Activated naive CD8-positive, alpha-beta T cell (primary cell): ENCODE measurements around the gene SERPINB6.
"Not testable (repeated sequence)": the region's sequence is repeated elsewhere in the genome, so short reads cannot be mapped to it uniquely, and the experiment has no call there.

Experiments used
- H3K27ac Mint-ChIP-seq: one replicate; pipeline ENCODE4 v1.8.0; 2021; ENCODE audit warnings: mixed read lengths
- H3K27me3 Mint-ChIP-seq: one replicate; pipeline ENCODE4 v1.8.0; 2021; ENCODE audit warnings: mixed read lengths
- H3K36me3 Mint-ChIP-seq: one replicate; pipeline ENCODE4 v1.8.0; 2021; ENCODE audit warnings: mixed read lengths
- H3K4me1 Mint-ChIP-seq: one replicate; pipeline ENCODE4 v1.8.0; 2021; ENCODE audit warnings: low read depth, mixed read lengths
- H3K4me3 Mint-ChIP-seq: one replicate; pipeline ENCODE4 v1.8.0; 2021; ENCODE audit warnings: mild to moderate bottlenecking, mixed read lengths
- H3K9me3 Mint-ChIP-seq: one replicate; pipeline ENCODE4 v1.8.0; 2021; ENCODE audit warnings: low read depth, mixed read lengths

Gene SERPINB6

GRCh38 chr6:2973676-2974075 lies 2.3 kb upstream of the SERPINB6 start:
- H3K27ac Mint-ChIP-seq: no peak overlapping the region
- no peaks in the 10 kb centered on the region for H3K9me3 Mint-ChIP-seq
- no peaks in the 10 kb centered on the region for H3K27me3 Mint-ChIP-seq
- H3K36me3 Mint-ChIP-seq: no peaks in the 10 kb centered on the region
- peaks cover 23% of the 10 kb centered on the region for H3K4me1 Mint-ChIP-seq
- H3K4me3 Mint-ChIP-seq: no peak overlapping the region

GRCh38 chr6:2973180-2973579 lies 1.8 kb upstream of the SERPINB6 start:
- peaks cover 26% of the 10 kb centered on the region for H3K4me1 Mint-ChIP-seq
- H3K36me3 Mint-ChIP-seq, H3K4me3 Mint-ChIP-seq, H3K27ac Mint-ChIP-seq, H3K9me3 Mint-ChIP-seq, H3K27me3 Mint-ChIP-seq: not testable (repeated sequence)

- not testable (repeated sequence) for H3K9me3 Mint-ChIP-seq, H3K36me3 Mint-ChIP-seq, H3K27me3 Mint-ChIP-seq
- peaks cover 30% of the 10 kb centered on the region for H3K4me1 Mint-ChIP-seq
- peak overlapping the region; percentile 19 for H3K27ac Mint-ChIP-seq
- H3K4me3 Mint-ChIP-seq: peak overlapping the region; percentile 85
Measured at GRCh38 chr6:2972685-2973084, 1.3 kb upstream of the SERPINB6 start.

DNA sequence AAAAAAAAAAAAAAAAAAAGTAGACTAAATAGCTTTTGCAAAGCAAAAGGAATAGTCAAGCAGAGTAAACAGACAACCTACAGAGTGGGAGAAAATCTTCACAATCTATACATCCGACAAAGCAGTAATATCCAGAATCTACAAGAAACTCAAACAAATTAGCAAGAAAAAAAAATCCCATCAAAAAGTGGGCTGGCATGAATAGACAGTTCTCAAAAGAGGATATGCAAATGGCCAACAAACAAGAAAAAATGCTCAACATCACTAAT lies 786 bp upstream of the SERPINB6 start:
- Mint-ChIP-seq H3K4me1 (peaks cover 34% of the 10 kb centered on the region), H3K27ac (peak overlapping the region; percentile 81), H3K4me3 (peak overlapping the region; percentile 85)
- not testable (repeated sequence) for H3K36me3 Mint-ChIP-seq, H3K27me3 Mint-ChIP-seq, H3K9me3 Mint-ChIP-seq

- Mint-ChIP-seq H3K9me3 (no peaks in the 10 kb centered on the region), H3K4me1 (peaks cover 45% of the 10 kb centered on the region), H3K27ac (peak overlapping the region; percentile 78), H3K27me3 (no peaks in the 10 kb centered on the region), H3K36me3 (peaks cover 2% of the 10 kb centered on the region), H3K4me3 (peak overlapping the region; percentile 86)
Measured at GRCh38 chr6:2970753-2971419, 481 bp downstream of the SERPINB6 start.

- Mint-ChIP-seq H3K9me3 (no peaks in the 10 kb centered on the region), H3K4me1 (peaks cover 48% of the 10 kb centered on the region), H3K4me3 (peak overlapping the region; percentile 86), H3K36me3 (peaks cover 2% of the 10 kb centered on the region), H3K27ac (peak overlapping the region; percentile 78), H3K27me3 (no peaks in the 10 kb centered on the region)
Measured at GRCh38 chr6:2970034-2970685, 1.2 kb downstream of the SERPINB6 start.

DNA sequence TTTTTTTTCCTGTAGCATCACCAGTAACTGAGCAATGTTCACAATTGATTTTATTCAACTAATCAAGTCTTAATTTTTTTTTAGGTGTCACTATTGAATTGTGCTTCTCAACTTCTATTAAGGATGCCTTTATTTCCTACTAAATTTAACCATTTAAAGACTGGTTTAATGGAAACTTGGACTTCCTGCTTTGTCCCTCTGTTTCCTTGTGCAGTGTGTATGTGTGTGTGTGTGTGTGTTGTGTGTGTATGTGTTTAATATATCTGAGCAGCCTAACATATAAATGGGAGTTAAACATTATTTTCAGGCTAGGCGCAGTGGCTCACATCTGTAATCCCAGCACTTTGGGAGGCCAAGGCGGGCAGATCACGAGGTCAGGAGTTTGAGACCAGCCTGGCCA lies 1.8 kb downstream of the SERPINB6 start:
- Mint-ChIP-seq H3K4me3 (peak overlapping the region; percentile 47), H3K27ac (no peak overlapping the region), H3K36me3 (peaks cover 2% of the 10 kb centered on the region), H3K27me3 (no peaks in the 10 kb centered on the region), H3K9me3 (no peaks in the 10 kb centered on the region), H3K4me1 (peaks cover 48% of the 10 kb centered on the region)

DNA sequence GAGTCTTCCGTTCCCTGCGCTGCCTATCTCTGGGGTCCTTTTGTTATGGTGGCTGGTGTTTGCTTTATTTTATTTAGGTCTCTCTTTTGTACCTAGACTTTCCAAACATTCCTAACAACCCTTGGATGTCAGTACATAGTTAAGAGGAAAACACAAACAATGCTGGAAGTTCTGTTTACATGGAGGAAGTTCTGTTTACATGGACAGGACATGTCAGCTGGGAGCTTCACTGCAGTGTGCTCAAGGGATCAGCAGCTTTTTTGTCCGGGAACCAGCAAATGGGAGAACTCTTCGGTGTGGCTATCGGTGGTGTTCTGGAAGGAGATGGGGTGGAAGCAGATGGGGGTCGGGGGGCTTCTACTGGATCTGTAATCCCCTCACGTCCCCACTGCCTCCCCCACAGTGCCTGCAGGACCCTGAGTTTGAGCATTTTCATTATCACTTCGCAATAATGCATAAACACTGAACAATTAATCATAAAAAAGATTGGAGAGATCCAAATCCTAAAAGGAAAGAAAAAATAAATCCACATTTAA lies 2.7 kb downstream of the SERPINB6 start:
- Mint-ChIP-seq H3K36me3 (peaks cover 2% of the 10 kb centered on the region), H3K4me3 (no peak overlapping the region), H3K27ac (peak overlapping the region; percentile 24), H3K9me3 (no peaks in the 10 kb centered on the region), H3K27me3 (no peaks in the 10 kb centered on the region), H3K4me1 (peaks cover 51% of the 10 kb centered on the region)

GRCh38 chr6:2967936-2968335 lies 3.4 kb downstream of the SERPINB6 start:
- Mint-ChIP-seq H3K27ac (no peak overlapping the region), H3K4me3 (no peak overlapping the region), H3K4me1 (peaks cover 55% of the 10 kb centered on the region), H3K27me3 (no peaks in the 10 kb centered on the region), H3K9me3 (no peaks in the 10 kb centered on the region), H3K36me3 (peaks cover 2% of the 10 kb centered on the region)

DNA sequence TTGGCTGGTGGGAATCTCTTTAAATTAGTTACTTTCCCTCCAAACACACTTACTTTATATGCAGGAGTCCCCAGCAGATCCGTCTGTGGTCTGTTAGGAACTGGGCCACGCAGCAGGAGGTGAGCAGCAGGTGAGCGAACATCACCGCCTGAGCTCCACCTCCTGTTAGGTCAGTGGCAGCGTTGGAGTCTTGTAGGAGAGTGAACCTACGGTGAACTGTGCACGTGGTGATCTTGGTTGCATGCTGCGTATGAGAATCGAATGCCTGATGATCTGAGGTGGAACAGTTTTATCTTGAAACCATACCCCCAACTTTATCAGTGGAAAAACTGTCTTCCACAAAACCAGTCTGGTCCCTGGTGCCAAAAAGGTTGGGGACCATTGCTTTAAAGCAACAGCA lies 5.0 kb downstream of the SERPINB6 start:
- Mint-ChIP-seq H3K36me3 (peaks cover 2% of the 10 kb centered on the region), H3K27me3 (no peaks in the 10 kb centered on the region), H3K4me1 (peaks cover 53% of the 10 kb centered on the region), H3K9me3 (no peaks in the 10 kb centered on the region), H3K4me3 (no peak overlapping the region), H3K27ac (no peak overlapping the region)

- Mint-ChIP-seq H3K36me3 (peaks cover 2% of the 10 kb centered on the region), H3K4me3 (no peak overlapping the region), H3K4me1 (peaks cover 46% of the 10 kb centered on the region), H3K27ac (no peak overlapping the region), H3K9me3 (no peaks in the 10 kb centered on the region), H3K27me3 (no peaks in the 10 kb centered on the region)
Measured at GRCh38 chr6:2964793-2965505, 6.4 kb downstream of the SERPINB6 start.

DNA sequence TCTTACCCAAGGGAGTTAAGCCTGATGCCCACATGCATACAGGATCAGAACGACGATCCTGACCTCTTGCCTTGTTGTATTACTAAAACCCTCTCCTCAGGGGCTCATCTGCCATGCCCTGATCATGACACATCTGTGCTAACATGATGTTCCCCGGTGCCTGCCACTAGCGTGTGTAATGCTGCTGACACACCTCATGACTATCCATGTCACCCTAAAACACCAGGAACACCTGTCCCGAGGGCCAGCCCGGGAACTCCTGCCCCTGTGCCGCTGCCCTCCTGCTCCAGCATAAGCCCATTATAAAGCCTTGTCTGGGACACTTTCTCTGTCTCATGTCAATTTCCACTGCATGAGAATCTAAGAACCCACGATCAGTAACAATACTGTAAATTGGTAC lies 7.6 kb downstream of the SERPINB6 start:
- H3K4me1 Mint-ChIP-seq: peaks cover 45% of the 10 kb centered on the region
- H3K36me3 Mint-ChIP-seq: peaks cover 2% of the 10 kb centered on the region
- peak overlapping the region; percentile 5 for H3K27ac Mint-ChIP-seq
- no peaks in the 10 kb centered on the region for H3K27me3 Mint-ChIP-seq
- H3K9me3 Mint-ChIP-seq: no peaks in the 10 kb centered on the region
- H3K4me3 Mint-ChIP-seq: no peak overlapping the region

GRCh38 chr6:2962636-2963035 lies 8.7 kb downstream of the SERPINB6 start:
- Mint-ChIP-seq H3K27me3 (no peaks in the 10 kb centered on the region), H3K36me3 (peaks cover 2% of the 10 kb centered on the region), H3K27ac (no peak overlapping the region), H3K4me1 (peaks cover 45% of the 10 kb centered on the region), H3K9me3 (no peaks in the 10 kb centered on the region), H3K4me3 (no peak overlapping the region)

- H3K4me1 Mint-ChIP-seq: peaks cover 41% of the 10 kb centered on the region
- no peaks in the 10 kb centered on the region for H3K27me3 Mint-ChIP-seq
- H3K9me3 Mint-ChIP-seq: no peaks in the 10 kb centered on the region
- no peak overlapping the region for H3K4me3 Mint-ChIP-seq
- no peak overlapping the region for H3K27ac Mint-ChIP-seq
- no peaks in the 10 kb centered on the region for H3K36me3 Mint-ChIP-seq
Measured at GRCh38 chr6:2962004-2962403, 9.4 kb downstream of the SERPINB6 start.

- Mint-ChIP-seq H3K27me3 (no peaks in the 10 kb centered on the region), H3K27ac (no peak overlapping the region), H3K9me3 (no peaks in the 10 kb centered on the region), H3K36me3 (no peaks in the 10 kb centered on the region), H3K4me1 (peaks cover 38% of the 10 kb centered on the region), H3K4me3 (no peak overlapping the region)
Measured at GRCh38 chr6:2961506-2961905, 9.9 kb downstream of the SERPINB6 start.
